Fibroblast of lung (primary cell): ENCODE measurements around the gene INIP.

ENCODE experiments used
- EZH2 ChIP-seq: IDR thresholded peaks from 2 replicates; pipeline ENCODE4 v1.5.1; 2012; ENCODE audit warnings: low read length, control low read depth, mild to moderate bottlenecking; ENCODE audit errors: missing control alignments
- TF ChIP-seq, protein P1 (sequence below), 2 donors: IDR thresholded peaks in 1 of 2; conservative IDR thresholded peaks in 1 of 2; 1 replicate in 1 of 2; 2 replicates in 1 of 2; pipeline ENCODE4 v1.5.1; 2011 to 2012; ENCODE audit warnings: low read length in 2 of 2, control low read depth in 1 of 2, inconsistent platforms in 1 of 2, low read depth in 1 of 2, mild to moderate bottlenecking in 1 of 2

DNA sequence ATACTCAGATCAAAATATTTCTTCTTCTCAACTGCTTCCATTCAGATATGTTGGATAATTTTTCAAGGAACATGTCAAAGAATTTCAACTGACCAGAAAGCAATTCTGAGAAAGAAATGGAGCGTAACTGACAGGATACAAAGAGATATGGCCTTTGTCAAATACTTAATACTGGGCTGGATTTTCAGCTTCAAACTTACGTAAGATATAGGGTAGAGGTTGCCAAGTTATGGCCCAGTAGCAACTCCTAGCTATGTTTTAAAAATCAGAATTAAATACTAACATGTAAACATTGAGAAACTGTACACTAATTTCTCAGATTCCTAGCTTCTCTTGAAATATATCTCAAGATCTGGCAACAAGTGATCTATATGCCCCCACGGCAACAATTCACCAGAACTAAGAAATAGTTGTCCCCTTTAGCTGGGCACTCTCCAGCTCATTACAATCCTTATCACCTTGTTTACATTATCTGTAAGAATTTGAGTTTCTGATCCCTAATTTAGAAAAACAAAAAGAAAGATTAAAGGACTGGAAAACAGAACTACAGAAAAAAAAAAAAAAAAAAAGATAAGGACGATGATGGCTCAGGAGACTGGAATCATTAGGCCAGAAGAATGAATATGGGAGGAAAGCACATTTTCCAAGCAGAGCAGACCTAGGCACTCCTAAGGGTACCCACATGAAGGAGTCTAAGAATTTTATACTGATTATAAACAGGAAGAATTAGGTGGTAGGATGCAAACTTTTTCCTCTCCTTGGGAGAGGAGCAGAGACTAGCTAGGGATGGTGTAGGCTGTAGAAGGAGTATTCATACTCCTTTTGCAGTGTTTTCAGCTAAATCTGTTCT, 23.0 kb downstream of the INIP start:
- TF ChIP-seq, protein P1, sequence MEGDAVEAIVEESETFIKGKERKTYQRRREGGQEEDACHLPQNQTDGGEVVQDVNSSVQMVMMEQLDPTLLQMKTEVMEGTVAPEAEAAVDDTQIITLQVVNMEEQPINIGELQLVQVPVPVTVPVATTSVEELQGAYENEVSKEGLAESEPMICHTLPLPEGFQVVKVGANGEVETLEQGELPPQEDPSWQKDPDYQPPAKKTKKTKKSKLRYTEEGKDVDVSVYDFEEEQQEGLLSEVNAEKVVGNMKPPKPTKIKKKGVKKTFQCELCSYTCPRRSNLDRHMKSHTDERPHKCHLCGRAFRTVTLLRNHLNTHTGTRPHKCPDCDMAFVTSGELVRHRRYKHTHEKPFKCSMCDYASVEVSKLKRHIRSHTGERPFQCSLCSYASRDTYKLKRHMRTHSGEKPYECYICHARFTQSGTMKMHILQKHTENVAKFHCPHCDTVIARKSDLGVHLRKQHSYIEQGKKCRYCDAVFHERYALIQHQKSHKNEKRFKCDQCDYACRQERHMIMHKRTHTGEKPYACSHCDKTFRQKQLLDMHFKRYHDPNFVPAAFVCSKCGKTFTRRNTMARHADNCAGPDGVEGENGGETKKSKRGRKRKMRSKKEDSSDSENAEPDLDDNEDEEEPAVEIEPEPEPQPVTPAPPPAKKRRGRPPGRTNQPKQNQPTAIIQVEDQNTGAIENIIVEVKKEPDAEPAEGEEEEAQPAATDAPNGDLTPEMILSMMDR (conservative IDR thresholded peaks at IDR 0.05 in 1 of 2, IDR thresholded peaks at IDR 0.05 in 1 of 2; ENCODE audit: low read depth in 1 of 2, low read length in 2 of 2), result no peak
- TF ChIP-seq EZH2, result no peak
